Uterus (tissue), 4 donors: ENCODE results near the gene DAB2IP. TPM values are rescaled to one million over a fixed set of nuclear protein-coding genes. Genes with fewer than 3 reads are reported as not detected.

Experiments
- DNase-seq, 2 donors: peaks; one replicate each; pipeline ENCODE4 v3.0.0-alpha.2; 2019 to 2020
- H3K27ac ChIP-seq, 2 donors: fragments of 200-600 bp; sonication (generic); 1 replicate in 1 of 2; 2 replicates in 1 of 2; pipeline ENCODE4 v1.5.1; 2016 to 2018
- H3K27me3 ChIP-seq, 2 donors: fragments of 200-600 bp; sonication (generic); one replicate each; pipeline ENCODE4 v1.5.1; 2018 to 2019; ENCODE audit warnings: control low read depth in 1 of 2
- H3K36me3 ChIP-seq, 2 donors: fragments of 200-600 bp; sonication (generic); one replicate each; pipeline ENCODE4 v1.5.1; 2019; ENCODE audit warnings: control low read depth in 1 of 2
- H3K4me1 ChIP-seq, 2 donors: fragments of 200-600 bp; sonication (generic); one replicate each; pipeline ENCODE4 v1.5.1; 2018 to 2019; ENCODE audit warnings: control low read depth in 1 of 2
- H3K4me3 ChIP-seq, 2 donors: fragments of 200-600 bp; sonication (generic); 1 replicate in 1 of 2; 2 replicates in 1 of 2; pipeline ENCODE4 v1.5.1; 2018 to 2019; ENCODE audit warnings: mild to moderate bottlenecking in 1 of 2
- H3K9me3 ChIP-seq, 2 donors: fragments of 200-600 bp; sonication (generic); one replicate each; pipeline ENCODE4 v1.5.1; 2019; ENCODE audit warnings: control low read depth in 1 of 2
- POLR2A ChIP-seq, 2 donors: fragments of 450-650 bp; IDR thresholded peaks; one replicate each; pipeline ENCODE4 v1.6.1; 2016; ENCODE audit warnings: antibody characterized with exemption in 2 of 2, mild to moderate bottlenecking in 1 of 2, moderate library complexity in 1 of 2
- intact Hi-C: fragments of 100-400 bp; cut with DNase I; formaldehyde crosslinking; loops from one replicate; pipeline ENCODE4 v1.15.1; 2023; ENCODE audit warnings: low total_unique reads
- total RNA-seq, 4 donors: library from RNA; depleted of rRNA in 3 of 4; stranded (reverse); fragments of >200 nt in 3 of 4; gene quantifications; one replicate each; pipeline versions ENCODE4 v1.1.0 to v1.2.4, GENCODE V29; 2014 to 2023
- TF ChIP-seq, protein P1 (sequence below), 4 experiments: fragments of 200-600 bp in 2 of 4; fragments of 450-650 bp in 2 of 4; sonication (generic) in 2 of 4; IDR thresholded peaks; one replicate each; pipeline ENCODE4 v1.5.1; 2016 to 2019; ENCODE audit warnings: antibody characterized with exemption in 4 of 4, mild to moderate bottlenecking in 2 of 4, moderate library complexity in 1 of 4
- donor health status: DM: yes; HTN: yes; CAD: no.

Gene DAB2IP
- total RNA-seq, 4 donors from 2014 or later: 22.0 to 139 (median 31.6) TPM

- no peak overlapping the region for H3K4me3 ChIP-seq
- intact Hi-C loops: no loop called here
- no peaks in the 10 kb centered on the region for H3K9me3 ChIP-seq
- H3K27ac ChIP-seq: peak overlapping the region in 1 of 2 donors; percentile 99
- TF ChIP-seq POLR2A (IDR thresholded peaks at IDR 0.05): no peak
- TF ChIP-seq, protein P1, sequence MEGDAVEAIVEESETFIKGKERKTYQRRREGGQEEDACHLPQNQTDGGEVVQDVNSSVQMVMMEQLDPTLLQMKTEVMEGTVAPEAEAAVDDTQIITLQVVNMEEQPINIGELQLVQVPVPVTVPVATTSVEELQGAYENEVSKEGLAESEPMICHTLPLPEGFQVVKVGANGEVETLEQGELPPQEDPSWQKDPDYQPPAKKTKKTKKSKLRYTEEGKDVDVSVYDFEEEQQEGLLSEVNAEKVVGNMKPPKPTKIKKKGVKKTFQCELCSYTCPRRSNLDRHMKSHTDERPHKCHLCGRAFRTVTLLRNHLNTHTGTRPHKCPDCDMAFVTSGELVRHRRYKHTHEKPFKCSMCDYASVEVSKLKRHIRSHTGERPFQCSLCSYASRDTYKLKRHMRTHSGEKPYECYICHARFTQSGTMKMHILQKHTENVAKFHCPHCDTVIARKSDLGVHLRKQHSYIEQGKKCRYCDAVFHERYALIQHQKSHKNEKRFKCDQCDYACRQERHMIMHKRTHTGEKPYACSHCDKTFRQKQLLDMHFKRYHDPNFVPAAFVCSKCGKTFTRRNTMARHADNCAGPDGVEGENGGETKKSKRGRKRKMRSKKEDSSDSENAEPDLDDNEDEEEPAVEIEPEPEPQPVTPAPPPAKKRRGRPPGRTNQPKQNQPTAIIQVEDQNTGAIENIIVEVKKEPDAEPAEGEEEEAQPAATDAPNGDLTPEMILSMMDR (IDR thresholded peaks at IDR 0.05): no peak
- DNase-seq: no peak
- H3K27me3 ChIP-seq: no peaks in the 10 kb centered on the region
- no peaks in the 10 kb centered on the region for H3K36me3 ChIP-seq
- H3K4me1 ChIP-seq: peaks cover 7 to 22% of the 10 kb centered on the region in 2 donors
Observed at GRCh38 chr9:121729769-121730562, 78.5 kb downstream of the DAB2IP start.

DNA sequence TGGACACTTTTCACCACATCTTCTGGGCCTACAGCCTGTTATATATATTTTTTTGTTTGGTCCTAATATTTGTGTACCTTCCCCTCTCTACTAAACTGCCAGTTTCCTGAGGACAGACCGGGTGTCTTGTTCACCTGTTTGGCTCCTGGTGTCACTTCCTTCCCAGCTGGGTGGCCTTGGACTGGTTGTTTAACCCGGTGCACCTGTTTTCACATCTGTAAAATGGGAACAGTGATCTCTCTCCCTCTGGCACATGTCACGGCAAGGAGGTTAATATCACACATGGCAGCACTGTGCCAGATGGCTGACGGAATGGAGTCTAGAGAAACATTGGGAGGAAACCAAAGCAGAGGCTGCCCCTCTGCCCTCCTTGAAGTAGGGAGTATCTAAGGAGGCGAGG is 79.7 kb downstream of the DAB2IP start:
- no peaks in the 10 kb centered on the region for H3K36me3 ChIP-seq
- H3K27me3 ChIP-seq: no peaks in the 10 kb centered on the region
- no peak for DNase-seq
- no peak for TF ChIP-seq POLR2A (IDR thresholded peaks at IDR 0.05)
- TF ChIP-seq, protein P1 (IDR thresholded peaks at IDR 0.05): no peak
- H3K27ac ChIP-seq: peak overlapping the region in 1 of 2 donors; percentile 54
- no peak overlapping the region for H3K4me3 ChIP-seq
- no peaks in the 10 kb centered on the region for H3K9me3 ChIP-seq
- intact Hi-C loops: no loop called here
- H3K4me1 ChIP-seq: peaks cover 4 to 12% of the 10 kb centered on the region in 2 donors

DNA sequence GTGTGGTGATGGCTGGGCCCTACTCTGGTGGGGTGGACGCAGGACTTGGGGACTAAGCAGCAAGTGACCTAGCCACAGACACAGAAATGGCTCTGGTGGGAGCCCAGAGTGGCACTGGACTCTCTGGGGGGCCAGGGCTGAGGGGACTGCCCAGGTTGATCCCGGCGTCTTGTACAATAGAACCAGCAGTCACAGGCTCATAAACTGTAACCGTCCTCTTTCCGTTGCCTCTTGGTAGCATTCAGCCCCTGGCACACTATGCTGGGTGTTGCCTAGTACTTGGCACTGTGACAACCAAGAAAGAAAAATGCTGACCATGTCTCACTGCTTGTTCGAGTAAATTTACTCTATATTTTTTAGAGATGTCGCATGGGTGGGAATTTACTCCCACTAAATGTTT is 80.5 kb downstream of the DAB2IP start:
- TF ChIP-seq, protein P1 (IDR thresholded peaks at IDR 0.05): no peak
- TF ChIP-seq POLR2A (IDR thresholded peaks at IDR 0.05): no peak
- intact Hi-C loops: no loop called here

GRCh38 chr9:121732389-121732788 is 81.0 kb downstream of the DAB2IP start:
- no peaks in the 10 kb centered on the region for H3K27me3 ChIP-seq
- no peak overlapping the region for H3K4me3 ChIP-seq
- TF ChIP-seq, protein P1 (IDR thresholded peaks at IDR 0.05): no peak
- TF ChIP-seq POLR2A (IDR thresholded peaks at IDR 0.05): no peak
- H3K36me3 ChIP-seq: no peaks in the 10 kb centered on the region
- intact Hi-C loops: no loop called here
- H3K4me1 ChIP-seq: peaks cover 9 to 11% of the 10 kb centered on the region in 2 donors
- no peak for DNase-seq
- H3K9me3 ChIP-seq: no peaks in the 10 kb centered on the region
- H3K27ac ChIP-seq: peak overlapping the region; percentile 54 to 55

More for the DNA sequence above, 80.5 kb downstream of the DAB2IP start:
- Histone ChIP-seq H3K9me3 (no peaks in the 10 kb centered on the region), H3K4me3 (no peak overlapping the region), H3K36me3 (no peaks in the 10 kb centered on the region), H3K27ac (peak overlapping the region; percentile 54 to 55), H3K4me1 (peaks cover 4 to 11% of the 10 kb centered on the region in 2 donors), H3K27me3 (no peaks in the 10 kb centered on the region)
- no peak for DNase-seq

- Histone ChIP-seq H3K27me3 (no peaks in the 10 kb centered on the region), H3K4me3 (no peak overlapping the region), H3K9me3 (no peaks in the 10 kb centered on the region), H3K36me3 (no peaks in the 10 kb centered on the region), H3K27ac (peak overlapping the region; percentile 54 to 55), H3K4me1 (peaks cover 7 to 10% of the 10 kb centered on the region in 2 donors)
- no peak for TF ChIP-seq POLR2A (IDR thresholded peaks at IDR 0.05)
- intact Hi-C loops: no loop called here
- no peak for DNase-seq
Observed at GRCh38 chr9:121732886-121733285, 81.5 kb downstream of the DAB2IP start.
